ENCODE results near the gene DNAJC28.

Gene DNAJC28

DNA sequence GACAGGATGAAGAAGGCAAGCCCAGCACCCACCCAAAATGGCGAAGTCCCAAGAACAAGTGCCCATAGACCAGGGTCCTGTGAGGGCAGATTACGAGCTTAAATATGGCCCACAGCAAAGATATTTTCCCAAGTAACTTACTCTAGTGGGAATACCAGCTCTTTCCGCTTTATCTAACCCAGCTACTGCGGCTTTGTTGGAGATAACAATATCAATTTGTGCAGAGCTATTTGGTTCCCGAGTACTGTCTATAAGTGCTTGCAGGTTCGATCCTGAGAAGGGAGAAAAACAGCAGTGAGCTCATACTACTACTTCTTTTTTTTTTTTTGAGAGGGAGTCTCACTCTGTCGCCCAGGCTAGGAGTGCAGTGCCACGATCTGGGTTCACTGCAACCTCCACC, 14.3 kb upstream of the DNAJC28 start:
- Histone ChIP-seq H3K27me3 (ENCODE audit: insufficient read depth, insufficient read length) (no peaks in the 10 kb centered on the region), H3K9me3 (ENCODE audit: insufficient read depth, low read length) (no peaks in the 10 kb centered on the region), H3K4me3 (ENCODE audit: insufficient read length, low read depth) (no peak overlapping the region), H3K36me3 (ENCODE audit: insufficient read depth, insufficient read length, low read length) (peaks cover 88% of the 10 kb centered on the region), H3K4me1 (ENCODE audit: insufficient read depth, insufficient read length) (no peaks in the 10 kb centered on the region), H3K9ac (ENCODE audit: insufficient read length, low read depth) (no peak overlapping the region)
- no peak for TF ChIP-seq YY1 (IDR thresholded peaks at IDR 0.05; ENCODE audit: insufficient read depth, insufficient read length)
- no peak for DNase-seq (ENCODE audit: low read depth, low spot score)

DNA sequence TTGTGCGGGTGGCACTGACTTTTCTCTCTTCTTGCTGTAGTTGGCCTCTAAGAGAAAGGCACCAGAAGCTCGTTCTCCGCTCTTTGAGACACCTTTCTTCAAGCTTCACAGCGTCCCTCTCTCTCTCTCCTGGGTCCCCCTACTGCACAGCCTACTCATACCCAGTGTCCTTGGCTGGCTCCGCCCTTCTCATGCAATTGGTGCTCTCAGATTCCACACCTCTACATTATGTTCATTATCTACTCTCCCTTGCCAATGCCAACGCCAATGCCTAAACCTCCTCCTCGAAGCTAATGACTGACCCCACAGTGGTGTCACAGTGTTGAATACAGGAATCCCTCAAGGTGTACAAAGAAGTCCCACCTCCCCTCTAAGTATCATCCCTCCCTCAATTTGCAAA, 4.8 kb upstream of the DNAJC28 start:
- Histone ChIP-seq H3K9ac (ENCODE audit: insufficient read length, low read depth) (no peak overlapping the region), H3K4me3 (ENCODE audit: insufficient read length, low read depth) (no peak overlapping the region), H3K36me3 (ENCODE audit: insufficient read depth, insufficient read length, low read length) (peaks cover 4% of the 10 kb centered on the region), H3K9me3 (ENCODE audit: insufficient read depth, low read length) (no peaks in the 10 kb centered on the region), H3K4me1 (ENCODE audit: insufficient read depth, insufficient read length) (peaks cover 10% of the 10 kb centered on the region), H3K27me3 (ENCODE audit: insufficient read depth, insufficient read length) (no peaks in the 10 kb centered on the region)
- no peak for TF ChIP-seq ZNF274 (IDR thresholded peaks at IDR 0.05; ENCODE audit: low read depth, low read length)
- TF ChIP-seq YY1 (IDR thresholded peaks at IDR 0.05; ENCODE audit: insufficient read depth, insufficient read length): no peak
- TF ChIP-seq SUZ12 (IDR thresholded peaks at IDR 0.05; ENCODE audit: extremely low read depth, insufficient read depth, insufficient read length): no peak
- no peak for DNase-seq (ENCODE audit: low read depth, low spot score)

- H3K27me3 ChIP-seq (ENCODE audit: insufficient read depth, insufficient read length): no peaks in the 10 kb centered on the region
- DNase-seq (ENCODE audit: low read depth, low spot score): no peak
- no peaks in the 10 kb centered on the region for H3K9me3 ChIP-seq (ENCODE audit: insufficient read depth, low read length)
- H3K9ac ChIP-seq (ENCODE audit: insufficient read length, low read depth): no peak overlapping the region
- no peaks in the 10 kb centered on the region for H3K36me3 ChIP-seq (ENCODE audit: insufficient read depth, insufficient read length, low read length)
- no peak for TF ChIP-seq ZNF274 (IDR thresholded peaks at IDR 0.05; ENCODE audit: low read depth, low read length)
- no peak for TF ChIP-seq YY1 (IDR thresholded peaks at IDR 0.05; ENCODE audit: insufficient read depth, insufficient read length)
- TF ChIP-seq SUZ12 (IDR thresholded peaks at IDR 0.05; ENCODE audit: extremely low read depth, insufficient read depth, insufficient read length): no peak
- H3K4me3 ChIP-seq (ENCODE audit: insufficient read length, low read depth): no peak overlapping the region
- H3K4me1 ChIP-seq (ENCODE audit: insufficient read depth, insufficient read length): peaks cover 10% of the 10 kb centered on the region
These were observed 4.2 kb upstream of the DNAJC28 start for GRCh38 chr21:33495743-33496142.

- Histone ChIP-seq H3K9me3 (ENCODE audit: insufficient read depth, low read length) (no peaks in the 10 kb centered on the region), H3K4me3 (ENCODE audit: insufficient read length, low read depth) (no peak overlapping the region), H3K27me3 (ENCODE audit: insufficient read depth, insufficient read length) (no peaks in the 10 kb centered on the region), H3K4me1 (ENCODE audit: insufficient read depth, insufficient read length) (peaks cover 10% of the 10 kb centered on the region), H3K9ac (ENCODE audit: insufficient read length, low read depth) (no peak overlapping the region), H3K36me3 (ENCODE audit: insufficient read depth, insufficient read length, low read length) (no peaks in the 10 kb centered on the region)
- no peak for DNase-seq (ENCODE audit: low read depth, low spot score)
- TF ChIP-seq ZNF274 (IDR thresholded peaks at IDR 0.05; ENCODE audit: low read depth, low read length): no peak
- TF ChIP-seq YY1 (IDR thresholded peaks at IDR 0.05; ENCODE audit: insufficient read depth, insufficient read length): no peak
- no peak for TF ChIP-seq SUZ12 (IDR thresholded peaks at IDR 0.05; ENCODE audit: extremely low read depth, insufficient read depth, insufficient read length)
These were observed 2.2 kb upstream of the DNAJC28 start for GRCh38 chr21:33493756-33494155.

- H3K36me3 ChIP-seq (ENCODE audit: insufficient read depth, insufficient read length, low read length): no peaks in the 10 kb centered on the region
- no peaks in the 10 kb centered on the region for H3K9me3 ChIP-seq (ENCODE audit: insufficient read depth, low read length)
- no peak overlapping the region for H3K9ac ChIP-seq (ENCODE audit: insufficient read length, low read depth)
- no peak overlapping the region for H3K4me3 ChIP-seq (ENCODE audit: insufficient read length, low read depth)
- no peak for DNase-seq (ENCODE audit: low read depth, low spot score)
- TF ChIP-seq YY1 (IDR thresholded peaks at IDR 0.05; ENCODE audit: insufficient read depth, insufficient read length): no peak
- H3K4me1 ChIP-seq (ENCODE audit: insufficient read depth, insufficient read length): peaks cover 10% of the 10 kb centered on the region
- no peaks in the 10 kb centered on the region for H3K27me3 ChIP-seq (ENCODE audit: insufficient read depth, insufficient read length)
These were observed 1.1 kb upstream of the DNAJC28 start for GRCh38 chr21:33492571-33492970.

- H3K4me3 ChIP-seq (ENCODE audit: insufficient read length, low read depth): peak overlapping the region; percentile 74
- no peaks in the 10 kb centered on the region for H3K36me3 ChIP-seq (ENCODE audit: insufficient read depth, insufficient read length, low read length)
- no peaks in the 10 kb centered on the region for H3K9me3 ChIP-seq (ENCODE audit: insufficient read depth, low read length)
- H3K27me3 ChIP-seq (ENCODE audit: insufficient read depth, insufficient read length): no peaks in the 10 kb centered on the region
- DNase-seq (ENCODE audit: low read depth, low spot score): no peak
- TF ChIP-seq YY1 (IDR thresholded peaks at IDR 0.05; ENCODE audit: insufficient read depth, insufficient read length): no peak
- no peak for TF ChIP-seq SUZ12 (IDR thresholded peaks at IDR 0.05; ENCODE audit: extremely low read depth, insufficient read depth, insufficient read length)
- no peak for TF ChIP-seq ZNF274 (IDR thresholded peaks at IDR 0.05; ENCODE audit: low read depth, low read length)
- peak overlapping the region; percentile 86 for H3K9ac ChIP-seq (ENCODE audit: insufficient read length, low read depth)
- H3K4me1 ChIP-seq (ENCODE audit: insufficient read depth, insufficient read length): peaks cover 6% of the 10 kb centered on the region
These were observed 534 bp downstream of the DNAJC28 start for GRCh38 chr21:33490991-33491372.

- no peak for TF ChIP-seq SUZ12 (IDR thresholded peaks at IDR 0.05; ENCODE audit: extremely low read depth, insufficient read depth, insufficient read length)
- no peak for TF ChIP-seq YY1 (IDR thresholded peaks at IDR 0.05; ENCODE audit: insufficient read depth, insufficient read length)
- TF ChIP-seq ZNF274 (IDR thresholded peaks at IDR 0.05; ENCODE audit: low read depth, low read length): no peak
- no peak for DNase-seq (ENCODE audit: low read depth, low spot score)
These were observed 2.6 kb downstream of the DNAJC28 start for GRCh38 chr21:33488936-33489335.

DNA sequence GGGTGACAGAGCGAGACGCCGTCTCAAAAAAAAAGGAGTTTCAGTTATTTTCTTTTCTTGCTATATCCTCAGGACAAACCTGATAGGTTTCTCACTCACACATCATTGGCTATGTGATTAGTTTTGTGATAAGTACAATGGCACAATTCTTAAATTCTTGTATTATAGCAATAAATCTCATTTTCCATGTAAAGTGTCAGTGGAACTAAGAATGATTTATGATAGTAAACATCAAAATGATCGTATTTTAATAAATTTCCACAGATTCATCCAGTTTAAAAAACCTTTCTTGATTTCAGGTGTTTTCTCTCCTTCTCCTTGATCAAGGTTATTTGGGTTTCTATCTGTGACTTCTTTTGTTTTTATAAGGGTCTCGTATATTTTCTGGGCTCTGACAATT, 3.5 kb downstream of the DNAJC28 start:
- no peak for DNase-seq (ENCODE audit: low read depth, low spot score)
- Histone ChIP-seq H3K9me3 (ENCODE audit: insufficient read depth, low read length) (no peaks in the 10 kb centered on the region), H3K9ac (ENCODE audit: insufficient read length, low read depth) (no peak overlapping the region), H3K4me3 (ENCODE audit: insufficient read length, low read depth) (no peak overlapping the region), H3K27me3 (ENCODE audit: insufficient read depth, insufficient read length) (no peaks in the 10 kb centered on the region), H3K4me1 (ENCODE audit: insufficient read depth, insufficient read length) (no peaks in the 10 kb centered on the region), H3K36me3 (ENCODE audit: insufficient read depth, insufficient read length, low read length) (no peaks in the 10 kb centered on the region)
- TF ChIP-seq SUZ12 (IDR thresholded peaks at IDR 0.05; ENCODE audit: extremely low read depth, insufficient read depth, insufficient read length): no peak
- no peak for TF ChIP-seq YY1 (IDR thresholded peaks at IDR 0.05; ENCODE audit: insufficient read depth, insufficient read length)
- no peak for TF ChIP-seq ZNF274 (IDR thresholded peaks at IDR 0.05; ENCODE audit: low read depth, low read length)

More at GRCh38 chr21:33488936-33489335, 2.6 kb downstream of the DNAJC28 start:
- Histone ChIP-seq H3K27me3 (ENCODE audit: insufficient read depth, insufficient read length) (no peaks in the 10 kb centered on the region), H3K9me3 (ENCODE audit: insufficient read depth, low read length) (no peaks in the 10 kb centered on the region), H3K4me1 (ENCODE audit: insufficient read depth, insufficient read length) (no peaks in the 10 kb centered on the region), H3K9ac (ENCODE audit: insufficient read length, low read depth) (no peak overlapping the region), H3K4me3 (ENCODE audit: insufficient read length, low read depth) (no peak overlapping the region), H3K36me3 (ENCODE audit: insufficient read depth, insufficient read length, low read length) (no peaks in the 10 kb centered on the region)
